CD14-positive monocyte (primary cell): ENCODE measurements around the gene TTLL10. TPM values are rescaled to one million over a fixed set of nuclear protein-coding genes. Genes with fewer than 3 reads are reported as not detected.

Source experiments
- DNase-seq, 3 donors: peaks; one replicate each; pipeline ENCODE4 v3.0.0-alpha.2; 2011 to 2022
- H2AFZ ChIP-seq: 2 replicates; pipeline ENCODE4 v1.6.0; 2012; ENCODE audit warnings: mild to moderate bottlenecking, low read depth, low read length, inconsistent platforms; ENCODE audit not compliant: insufficient read depth, poor library complexity, severe bottlenecking
- H3K27ac ChIP-seq, 2 donors: 1 replicate in 1 of 2; 2 replicates in 1 of 2; pipeline ENCODE4 v1.5.1; 2012 to 2013; ENCODE audit warnings: low read length in 2 of 2, control low read depth in 1 of 2, inconsistent platforms in 1 of 2, low read depth in 1 of 2, mild to moderate bottlenecking in 1 of 2
- H3K27me3 ChIP-seq, 2 donors: one replicate each; pipeline versions ENCODE4 v1.6.0 to v1.6.1; 2011 to 2013; ENCODE audit warnings: low read length in 2 of 2; ENCODE audit not compliant: control insufficient read depth in 2 of 2, insufficient read depth in 2 of 2
- H3K36me3 ChIP-seq, 2 donors: replicated peaks in 1 of 2; 1 replicate in 1 of 2; 2 replicates in 1 of 2; pipeline versions ENCODE4 v1.5.1 to v1.6.1; 2012 to 2013; ENCODE audit warnings: low read length in 2 of 2, control low read depth in 1 of 2, inconsistent platforms in 1 of 2, mild to moderate bottlenecking in 1 of 2; ENCODE audit not compliant: insufficient read depth in 2 of 2, control insufficient read depth in 1 of 2
- H3K4me1 ChIP-seq, 2 donors: 1 replicate in 1 of 2; 2 replicates in 1 of 2; pipeline versions ENCODE4 v1.5.1 to v1.6.1; 2012 to 2013; ENCODE audit warnings: low read length in 2 of 2, control low read depth in 1 of 2, inconsistent platforms in 1 of 2, mild to moderate bottlenecking in 1 of 2, moderate library complexity in 1 of 2; ENCODE audit not compliant: insufficient read depth in 2 of 2, control insufficient read depth in 1 of 2
- H3K4me2 ChIP-seq: replicated peaks from 2 replicates; pipeline ENCODE3; 2012; ENCODE audit warnings: low read length, moderate library complexity, mild to moderate bottlenecking; ENCODE audit not compliant: poor library complexity, severe bottlenecking; ENCODE audit errors: extremely low read depth
- H3K4me3 ChIP-seq, 3 experiments: fragments of 200-600 bp in 1 of 3; sonication (generic) in 1 of 3; replicated peaks in 1 of 3; 1 replicate in 2 of 3; 2 replicates in 1 of 3; pipeline ENCODE4 v1.5.1; 2011 to 2013; ENCODE audit warnings: low read length in 3 of 3, mild to moderate bottlenecking in 3 of 3, control low read depth in 2 of 3, low read depth in 2 of 3, inconsistent platforms in 1 of 3, moderate library complexity in 1 of 3
- H3K79me2 ChIP-seq: 2 replicates; pipeline ENCODE4 v1.6.0; 2012; ENCODE audit warnings: mild to moderate bottlenecking, control low read depth, inconsistent platforms, low read length, moderate library complexity; ENCODE audit not compliant: insufficient read depth
- H3K9ac ChIP-seq: 2 replicates; pipeline ENCODE4 v1.6.0; 2017; ENCODE audit warnings: low read length, mild to moderate bottlenecking; ENCODE audit not compliant: insufficient read depth, poor library complexity, severe bottlenecking
- H3K9me3 ChIP-seq, 2 donors: replicated peaks in 1 of 2; 1 replicate in 1 of 2; 2 replicates in 1 of 2; pipeline versions ENCODE4 v1.5.1 to v1.6.1; 2012 to 2013; ENCODE audit warnings: low read length in 2 of 2, control low read depth in 1 of 2; ENCODE audit not compliant: control insufficient read depth in 1 of 2, insufficient read depth in 1 of 2
- H4K20me1 ChIP-seq: 2 replicates; pipeline ENCODE4 v1.6.0; 2012; ENCODE audit warnings: mild to moderate bottlenecking, low read length, control low read depth, moderate library complexity; ENCODE audit not compliant: insufficient read depth
- H3K27ac Mint-ChIP-seq, 7 donors: one replicate each; pipeline ENCODE4 v1.8.0; 2020; ENCODE audit warnings: mild to moderate bottlenecking in 7 of 7, mixed read lengths in 7 of 7, moderate library complexity in 6 of 7, inconsistent platforms in 2 of 7
- H3K27me3 Mint-ChIP-seq, 3 donors: one replicate each; pipeline ENCODE4 v1.8.0; 2021 to 2022; ENCODE audit warnings: low read depth in 3 of 3, mild to moderate bottlenecking in 3 of 3, mixed read lengths in 3 of 3, moderate library complexity in 3 of 3, inconsistent platforms in 1 of 3
- H3K36me3 Mint-ChIP-seq, 2 donors: one replicate each; pipeline ENCODE4 v1.8.0; 2020; ENCODE audit warnings: mixed read lengths in 2 of 2, inconsistent platforms in 1 of 2, mild to moderate bottlenecking in 1 of 2
- H3K4me1 Mint-ChIP-seq: one replicate; pipeline ENCODE4 v1.8.0; 2020; ENCODE audit warnings: mild to moderate bottlenecking, mixed read lengths
- H3K4me3 Mint-ChIP-seq, 2 donors: one replicate each; pipeline ENCODE4 v1.8.0; 2020; ENCODE audit warnings: mild to moderate bottlenecking in 2 of 2, mixed read lengths in 2 of 2, moderate library complexity in 1 of 2
- H3K9me3 Mint-ChIP-seq, 7 donors: one replicate each; pipeline ENCODE4 v1.8.0; 2020 to 2022; ENCODE audit warnings: mixed read lengths in 7 of 7, mild to moderate bottlenecking in 6 of 7, moderate library complexity in 6 of 7, inconsistent platforms in 2 of 7
- CTCF ChIP-seq: fragments of 200-600 bp; IDR thresholded peaks from one replicate; pipeline ENCODE4 v1.8.0; 2022; ENCODE audit warnings: antibody characterized with exemption, mild to moderate bottlenecking
- WGBS: methylation state at CpG from one replicate; pipeline ENCODE4 v1.1.5; 2013; ENCODE audit warnings: missing lambda C conversion rate; ENCODE audit not compliant: insufficient coverage; 5-methylcytosine and 5-hydroxymethylcytosine counted together
- intact Hi-C, 2 donors: fragments of 100-400 bp; cut with micrococcal nuclease; formaldehyde crosslinking; loops; one replicate each; pipeline versions ENCODE4 v1.15.0 to v1.15.1; 2023
- polyA plus RNA-seq, 3 donors: library from polyadenylated mRNA; depleted of rRNA in 1 of 3; unstranded in 2 of 3; stranded (reverse) in 1 of 3; fragments of 300-500 nt in 2 of 3; fragments of >200 nt in 1 of 3; fragmentation: Illumina TruSeq in 2 of 3; gene quantifications; 1 replicate in 2 of 3; 2 replicates in 1 of 3; pipeline ENCODE4 v1.2.3, GENCODE V29; 2012 to 2021

The TTLL10 gene
- polyA plus RNA-seq, 3 donors = 0.06 TPM; not detected in 2

GRCh38 chr1:1228596-1229321 lies 55.1 kb downstream of the TTLL10 start:
- H3K9me3 Mint-ChIP-seq = peaks cover 0 to 3% (median 0%) of the 10 kb centered on the region in 7 donors
- H3K27me3 Mint-ChIP-seq = no peaks in the 10 kb centered on the region
- no peak overlapping the region for H3K9ac ChIP-seq
- no peaks in the 10 kb centered on the region for H3K27me3 ChIP-seq
- H3K27ac Mint-ChIP-seq = peak overlapping the region in 1 of 7 donors; percentile 63
- peaks cover 34 to 59% of the 10 kb centered on the region in 2 donors for H3K36me3 Mint-ChIP-seq
- TF ChIP-seq CTCF = no peak
- no peak for DNase-seq
- H3K36me3 ChIP-seq = peaks cover 48 to 59% of the 10 kb centered on the region in 2 donors
- H3K4me1 Mint-ChIP-seq = peaks cover 25% of the 10 kb centered on the region
- H3K4me2 ChIP-seq = no peak overlapping the region
- H3K4me3 ChIP-seq = no peak overlapping the region
- peaks cover 74% of the 10 kb centered on the region for H4K20me1 ChIP-seq
- no peak overlapping the region for H3K27ac ChIP-seq
- intact Hi-C loops = no loop called here
- H3K4me1 ChIP-seq = peaks cover 19 to 31% of the 10 kb centered on the region in 2 donors
- no peak overlapping the region for H2AFZ ChIP-seq
- no peaks in the 10 kb centered on the region for H3K9me3 ChIP-seq
- WGBS = 90% methylated on average over 27 of the region's 28 CpGs
- no peak overlapping the region for H3K4me3 Mint-ChIP-seq
- peaks cover 84% of the 10 kb centered on the region for H3K79me2 ChIP-seq

GRCh38 chr1:1229770-1230169 lies 56.1 kb downstream of the TTLL10 start:
- Mint-ChIP-seq H3K27ac (peak overlapping the region in 2 of 7 donors; percentile 4 to 33), H3K4me1 (peaks cover 33% of the 10 kb centered on the region), H3K27me3 (no peaks in the 10 kb centered on the region), H3K36me3 (peaks cover 38 to 62% of the 10 kb centered on the region in 2 donors), H3K9me3 (peaks cover 0 to 3% (median 0%) of the 10 kb centered on the region in 7 donors), H3K4me3 (no peak overlapping the region)
- H3K9me3 ChIP-seq = no peaks in the 10 kb centered on the region
- WGBS = 91% methylated on average over 19 of the region's 19 CpGs
- H3K9ac ChIP-seq = no peak overlapping the region
- H2AFZ ChIP-seq = no peak overlapping the region
- no peak overlapping the region for H3K4me3 ChIP-seq
- H3K27me3 ChIP-seq = no peaks in the 10 kb centered on the region
- H3K4me1 ChIP-seq = peaks cover 19 to 31% of the 10 kb centered on the region in 2 donors
- peaks cover 87% of the 10 kb centered on the region for H3K79me2 ChIP-seq
- no peak for DNase-seq
- intact Hi-C loops = loop anchor here (2.0 to 10.0 kb wide), 3 partner anchors 112 to 195 kb away; partner anchors contain the start of gene C1orf159 (in 2 of the 2)
- H4K20me1 ChIP-seq = peaks cover 66% of the 10 kb centered on the region
- no peak for TF ChIP-seq CTCF
- no peak overlapping the region for H3K4me2 ChIP-seq
- peaks cover 44 to 49% of the 10 kb centered on the region in 2 donors for H3K36me3 ChIP-seq
- no peak overlapping the region for H3K27ac ChIP-seq
